Panc1 (cell line): Measurements from ENCODE around the gene TMEM260. TPM values are rescaled to one million over a fixed set of nuclear protein-coding genes. Genes with fewer than 3 reads are reported as not detected.

Experiments
- ATAC-seq: fragments of 200-7000 bp; cut with Tn5 transposase; 2 replicates; pipeline ENCODE4 v1.9.1; 2020; ENCODE audit warnings: mild to moderate bottlenecking, moderate library complexity
- BruUV-seq: library from RNA; stranded (reverse); fragments of 400-500 nt; replicated peaks from 2 replicates; lab custom pipeline; 2021; lab: Mats Ljungman, UMichigan
- CTCF ChIA-PET: fragments of 300-600 bp; sonication (Branson Sonifier 250); formaldehyde crosslinking; loops from one replicate; lab custom pipeline; 2022; ENCODE audit warnings: antibody characterized with exemption; lab: Charles Lee
- POLR2A ChIA-PET: fragments of 300-600 bp; sonication (Branson Sonifier 250); formaldehyde crosslinking; loops from one replicate; lab custom pipeline; 2022; ENCODE audit warnings: antibody characterized with exemption; lab: Charles Lee
- DNase-seq: peaks from one replicate; pipeline ENCODE4 v3.0.0-alpha.2; 2010; ENCODE audit warnings: low read depth, low spot score
- H3K27ac ChIP-seq: 2 replicates; pipeline ENCODE4 v1.5.1; 2011; ENCODE audit warnings: mild to moderate bottlenecking, low read length, inconsistent platforms
- H3K27me3 ChIP-seq: fragments of 200-500 bp; sonication (Bioruptor generic); 2 replicates; pipeline ENCODE4 v1.6.0; 2014; ENCODE audit warnings: low read length, inconsistent platforms; ENCODE audit not compliant: control insufficient read depth, insufficient read depth
- H3K36me3 ChIP-seq: fragments of 200-500 bp; sonication (Bioruptor generic); 2 replicates; pipeline ENCODE4 v1.5.1; 2014; ENCODE audit warnings: inconsistent platforms, mild to moderate bottlenecking, low read length, moderate library complexity; ENCODE audit not compliant: control insufficient read depth, insufficient read depth
- H3K4me1 ChIP-seq: 2 replicates; pipeline ENCODE4 v1.5.1; 2011; ENCODE audit warnings: inconsistent platforms, mild to moderate bottlenecking, low read length, moderate library complexity; ENCODE audit not compliant: control insufficient read depth, insufficient read depth
- H3K4me3 ChIP-seq, 2 experiments: 2 replicates each; pipeline ENCODE4 v1.5.1; 2011 to 2012; ENCODE audit warnings: low read depth in 2 of 2, low read length in 2 of 2, mild to moderate bottlenecking in 2 of 2, inconsistent platforms in 1 of 2, moderate library complexity in 1 of 2
- H3K9me3 ChIP-seq: fragments of 200-500 bp; sonication (Bioruptor generic); 2 replicates; pipeline ENCODE4 v1.5.1; 2014; ENCODE audit warnings: low read depth, mild to moderate bottlenecking, inconsistent platforms, low read length, moderate library complexity; ENCODE audit not compliant: control insufficient read depth, insufficient read depth
- CTCF ChIP-seq: fragments of 450-650 bp; IDR thresholded peaks from 2 replicates; pipeline ENCODE4 v1.5.1; 2017; ENCODE audit warnings: mild to moderate bottlenecking
- POLR2AphosphoS5 ChIP-seq: IDR thresholded peaks from 2 replicates; pipeline ENCODE4 v1.6.1; 2012; ENCODE audit warnings: mild to moderate bottlenecking, low read depth, low read length, moderate library complexity
- REST ChIP-seq, 2 experiments: IDR thresholded peaks; 2 replicates each; pipeline ENCODE4 v1.6.1; 2011 to 2012; ENCODE audit warnings: low read depth in 2 of 2, control low read depth in 1 of 2, low read length in 1 of 2, mild to moderate bottlenecking in 1 of 2, moderate library complexity in 1 of 2; ENCODE audit not compliant: insufficient read depth in 1 of 2
- SIN3A ChIP-seq: IDR thresholded peaks from 2 replicates; pipeline ENCODE4 v1.6.1; 2012; ENCODE audit warnings: low read depth, mild to moderate bottlenecking, low read length, moderate library complexity, borderline replicate concordance; ENCODE audit not compliant: insufficient read depth
- TCF7L2 ChIP-seq: IDR thresholded peaks from 2 replicates; pipeline ENCODE4 v1.6.1; 2011; ENCODE audit warnings: mild to moderate bottlenecking, low read depth, low read length, inconsistent platforms
- in situ Hi-C: cut with HindIII; loops from 2 replicates; pipeline ENCODE4 v1.10.0; 2016; ENCODE audit warnings: low sequenced_read_pairs, low pct_unique_long_range_greater_than_20kb
- intact Hi-C: fragments of 100-400 bp; cut with micrococcal nuclease; formaldehyde crosslinking; loops from one replicate; pipeline ENCODE4 v1.10.0; 2022; ENCODE audit not compliant: unreplicated experiment
- total RNA-seq: library from RNA; stranded (reverse); gene quantifications from one replicate; pipeline ENCODE4 v1.2.1, GENCODE V29; 2021; ENCODE audit not compliant: unreplicated experiment

Gene TMEM260
- total RNA-seq, 1 experiment from 2014 or later: 8.9 TPM

DNA sequence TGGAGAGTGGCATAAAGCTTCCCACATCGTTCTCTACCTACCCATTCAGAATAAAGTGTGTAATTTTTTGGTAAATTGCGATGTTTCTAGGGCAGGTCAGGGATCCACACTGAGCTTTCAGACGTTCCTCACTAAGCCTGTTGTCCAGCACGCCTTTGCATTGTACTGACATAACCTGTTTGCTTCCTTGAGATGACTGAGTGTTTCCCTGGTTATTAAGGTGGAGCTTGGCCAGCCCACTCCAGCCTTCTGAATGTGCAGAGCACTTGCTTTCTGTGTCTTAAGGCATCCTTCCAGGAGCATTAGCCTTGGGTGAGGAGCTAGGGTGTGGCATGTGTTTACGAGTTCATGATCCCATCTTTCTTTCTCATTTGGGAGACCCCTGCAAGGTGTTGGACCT lies 96.4 kb downstream of the TMEM260 start:
- Histone ChIP-seq H3K27me3 (no peaks in the 10 kb centered on the region), H3K9me3 (no peaks in the 10 kb centered on the region), H3K4me3 (no peak overlapping the region), H3K4me1 (no peaks in the 10 kb centered on the region), H3K27ac (no peak overlapping the region), H3K36me3 (no peaks in the 10 kb centered on the region)
- no peak for DNase-seq
- no TSS peak for BruUV-seq
- ATAC-seq: no peak
- CTCF ChIA-PET: no interaction called here
- intact Hi-C loops (no loop called here), in situ Hi-C loops (no loop called here)
- TF ChIP-seq SIN3A (no peak), POLR2AphosphoS5 (no peak), TCF7L2 (no peak), REST (IDR thresholded peaks at IDR 0.05; ENCODE audit: insufficient read depth in 1 of 2, low read depth in 2 of 2, low read length in 1 of 2) (no peak), CTCF (no peak)
- POLR2A ChIA-PET: no interaction called here

DNA sequence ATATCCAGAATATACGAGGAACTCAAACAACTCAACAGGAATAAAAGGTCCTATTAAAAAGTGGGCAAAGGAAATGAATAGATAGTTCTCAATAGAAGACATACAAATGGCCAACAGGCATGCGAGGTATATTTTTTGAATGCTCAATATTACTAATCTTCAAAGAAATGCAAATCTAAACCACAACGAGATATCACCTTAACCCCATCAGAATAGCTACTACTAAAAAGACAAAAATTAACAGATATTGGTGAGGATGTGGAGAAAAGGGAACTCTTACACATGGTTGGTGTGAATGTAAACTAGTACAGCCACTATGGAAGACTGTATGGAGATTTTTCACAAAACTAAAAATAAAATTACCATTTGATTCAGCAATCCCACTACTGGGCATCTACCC lies 99.2 kb downstream of the TMEM260 start:
- POLR2A ChIA-PET: no interaction called here
- in situ Hi-C loops: no loop called here
- Histone ChIP-seq H3K27me3 (no peaks in the 10 kb centered on the region), H3K36me3 (no peaks in the 10 kb centered on the region), H3K4me1 (no peaks in the 10 kb centered on the region), H3K27ac (no peak overlapping the region), H3K9me3 (no peaks in the 10 kb centered on the region), H3K4me3 (no peak overlapping the region)
- DNase-seq (no peak), ATAC-seq (no peak)
- CTCF ChIA-PET: no interaction called here
- intact Hi-C loops: no loop called here
- no peak for TF ChIP-seq SIN3A
- TF ChIP-seq TCF7L2: no peak
- TF ChIP-seq POLR2AphosphoS5: no peak
- TF ChIP-seq REST (IDR thresholded peaks at IDR 0.05; ENCODE audit: insufficient read depth in 1 of 2, low read depth in 2 of 2, low read length in 1 of 2): no peak
- no peak for TF ChIP-seq CTCF
- BruUV-seq: no TSS peak
